GM18505 (cell line): Measurements from ENCODE around the gene VWA8.
"Not testable (repeated sequence)": the region's sequence is repeated elsewhere in the genome, so short reads cannot be mapped to it uniquely, and the experiment has no call there.

ENCODE experiments used
- ATAC-seq: cut with Tn5 transposase; IDR thresholded peaks from one replicate; pipeline ENCODE4 v1.9.1; 2021; ENCODE audit not compliant: unreplicated experiment
- POLR2A ChIP-seq: IDR thresholded peaks from 4 replicates; pipeline ENCODE4 v1.6.1; 2011; ENCODE audit warnings: borderline replicate concordance; ENCODE audit not compliant: insufficient read depth, insufficient read length; ENCODE audit errors: extremely low read depth

The VWA8 gene

DNA sequence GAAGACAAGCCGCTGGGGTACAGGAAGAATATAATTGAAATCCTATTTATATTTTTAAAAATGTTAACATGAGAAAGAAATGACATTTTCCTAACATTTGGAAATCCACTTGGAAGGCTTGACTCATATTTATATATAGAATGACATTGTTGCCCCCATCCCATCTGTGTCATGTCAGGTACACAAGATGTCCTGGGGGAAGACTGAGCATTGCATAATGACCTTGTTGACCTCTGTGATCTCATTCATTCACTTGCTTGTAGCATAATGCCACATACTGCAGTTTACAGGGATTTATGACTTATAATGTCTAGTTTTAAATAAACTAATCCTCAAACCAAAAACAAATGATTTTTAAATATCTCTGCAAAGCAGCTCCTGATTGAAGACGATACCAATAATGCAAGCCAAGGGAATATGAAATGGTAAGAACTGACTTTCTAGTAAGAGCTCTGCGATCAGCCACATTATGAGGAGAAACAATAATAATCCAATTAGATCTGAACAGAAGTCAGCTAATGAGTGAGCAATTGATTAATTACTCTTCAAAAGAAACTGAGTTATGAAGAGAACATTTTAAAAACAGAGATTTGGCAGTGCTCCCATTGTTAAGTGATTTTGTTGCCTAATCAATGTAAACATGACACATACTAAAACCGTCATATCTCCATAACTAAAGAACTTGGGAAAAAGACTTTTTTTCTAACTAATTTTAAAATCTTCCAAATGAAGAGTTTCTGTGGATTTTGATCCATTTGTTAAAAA, 21.2 kb upstream of the VWA8 start:
- TF ChIP-seq POLR2A: no peak
- ATAC-seq: no peak

GRCh38 chr13:41978007-41978406, 17.1 kb upstream of the VWA8 start:
- no peak for TF ChIP-seq POLR2A
- no peak for ATAC-seq

DNA sequence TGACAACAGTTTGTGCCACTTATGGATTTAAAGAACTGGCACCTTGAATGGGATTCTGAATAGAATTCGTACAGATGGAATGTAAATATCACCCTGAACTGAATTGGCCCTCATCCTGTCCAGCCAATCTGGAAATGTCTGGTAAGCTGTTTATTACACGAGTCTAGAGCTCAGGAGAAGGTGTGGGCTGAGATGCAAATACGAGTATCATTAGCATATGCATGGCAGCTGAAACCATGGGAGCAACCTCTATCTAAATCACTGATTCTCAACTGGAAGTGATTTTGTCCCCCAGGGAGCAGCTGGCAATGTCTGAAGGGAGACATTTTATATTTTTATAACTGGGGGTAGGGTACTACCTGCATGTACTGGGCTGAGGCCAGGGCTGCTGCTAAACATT, 15.6 kb upstream of the VWA8 start:
- no peak for TF ChIP-seq POLR2A
- ATAC-seq: no peak

DNA sequence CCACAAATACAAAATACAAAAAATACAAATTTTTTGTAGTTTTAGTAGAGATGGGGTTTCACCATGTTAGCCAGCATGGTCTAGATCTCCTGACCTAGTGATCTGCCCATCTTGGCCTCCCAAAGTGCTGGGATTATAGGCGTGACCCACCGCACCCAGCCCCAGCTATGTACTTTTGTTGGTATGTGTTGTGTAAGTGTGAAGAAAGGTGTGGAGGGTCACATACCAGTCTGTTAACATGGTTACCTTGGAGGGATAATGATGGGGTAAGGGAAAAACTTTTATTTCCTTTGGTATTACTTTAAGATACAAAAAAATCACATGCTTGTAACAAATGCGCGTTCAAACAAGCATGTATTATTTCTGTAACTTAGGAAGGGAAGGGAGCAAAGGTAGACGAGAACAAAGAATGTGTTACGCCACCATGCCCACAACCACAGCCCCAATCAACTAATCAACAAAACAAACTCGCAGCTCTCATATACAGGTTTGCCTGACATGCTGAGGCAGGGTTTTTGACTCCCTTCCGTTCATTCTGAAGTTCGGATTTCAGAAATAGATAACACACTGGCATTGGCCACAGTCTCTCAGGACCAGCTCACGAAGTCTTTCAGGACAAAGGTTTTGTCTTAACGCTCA, 13.5 kb upstream of the VWA8 start:
- no peak for TF ChIP-seq POLR2A
- ATAC-seq: no peak

- no peak for ATAC-seq
- TF ChIP-seq POLR2A: no peak
These were observed 12.4 kb upstream of the VWA8 start for GRCh38 chr13:41973247-41973741.

GRCh38 chr13:41971848-41972247, 10.9 kb upstream of the VWA8 start:
- no peak for TF ChIP-seq POLR2A
- no peak for ATAC-seq

DNA sequence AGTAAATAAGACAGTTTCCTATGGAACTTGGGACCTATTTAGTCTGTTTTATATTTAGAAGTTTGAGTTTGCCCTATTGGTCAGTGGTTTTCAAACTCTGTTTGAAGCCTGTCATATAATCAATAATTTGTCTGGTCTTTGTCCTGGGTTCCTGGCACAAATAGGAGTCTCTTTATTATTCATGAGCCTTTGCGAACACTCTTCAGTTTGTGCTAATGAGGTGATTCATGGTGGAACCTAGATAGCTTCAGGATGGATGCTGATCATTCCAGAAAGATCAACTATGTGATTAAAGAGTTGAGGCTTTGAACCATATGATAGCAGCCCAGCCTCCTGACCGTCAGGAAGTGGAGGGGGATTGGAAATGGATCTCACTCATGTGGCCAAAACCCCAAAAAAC, 10.0 kb upstream of the VWA8 start:
- ATAC-seq: no peak
- no peak for TF ChIP-seq POLR2A

DNA sequence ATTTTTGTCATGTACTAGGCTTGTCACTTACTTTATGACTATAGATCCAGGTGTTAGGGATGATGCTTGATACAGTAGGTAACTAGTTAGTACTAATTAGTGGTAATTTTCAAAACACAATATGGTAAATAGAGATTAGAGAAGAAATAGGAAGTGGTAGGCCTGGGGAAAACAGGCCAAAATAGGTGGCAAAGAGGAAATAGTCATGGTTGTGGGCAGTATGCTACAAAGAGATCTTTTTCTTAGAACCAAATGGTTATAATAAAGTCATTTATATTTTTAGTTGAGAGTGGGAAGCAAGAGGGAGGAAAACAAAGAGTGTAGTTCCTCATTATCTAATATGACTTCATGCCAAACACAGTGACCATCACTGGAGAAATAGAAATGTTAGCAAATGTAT, 9.1 kb upstream of the VWA8 start:
- no peak for ATAC-seq

DNA sequence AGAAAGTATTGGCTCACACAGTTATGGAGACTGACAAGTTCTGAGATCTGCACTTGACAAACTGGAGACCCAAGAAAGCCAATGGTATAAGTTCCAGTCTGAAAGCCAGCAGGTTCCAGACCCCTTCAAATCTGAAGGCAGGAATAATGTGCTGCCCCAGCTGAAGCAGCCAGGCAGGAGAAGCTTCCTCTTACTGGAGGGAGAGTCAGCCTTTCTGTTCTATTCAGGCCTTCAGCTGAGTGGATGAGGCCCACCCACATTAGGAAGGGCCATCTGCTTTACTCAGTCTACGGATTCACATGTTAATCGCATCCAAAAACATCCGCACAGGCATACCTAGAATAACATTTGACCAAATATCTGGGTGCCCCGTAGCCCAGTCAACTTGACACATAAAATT, 8.2 kb upstream of the VWA8 start:
- ATAC-seq: no peak
- TF ChIP-seq POLR2A: no peak

More for the DNA sequence above, 9.1 kb upstream of the VWA8 start:
- TF ChIP-seq POLR2A: no peak

DNA sequence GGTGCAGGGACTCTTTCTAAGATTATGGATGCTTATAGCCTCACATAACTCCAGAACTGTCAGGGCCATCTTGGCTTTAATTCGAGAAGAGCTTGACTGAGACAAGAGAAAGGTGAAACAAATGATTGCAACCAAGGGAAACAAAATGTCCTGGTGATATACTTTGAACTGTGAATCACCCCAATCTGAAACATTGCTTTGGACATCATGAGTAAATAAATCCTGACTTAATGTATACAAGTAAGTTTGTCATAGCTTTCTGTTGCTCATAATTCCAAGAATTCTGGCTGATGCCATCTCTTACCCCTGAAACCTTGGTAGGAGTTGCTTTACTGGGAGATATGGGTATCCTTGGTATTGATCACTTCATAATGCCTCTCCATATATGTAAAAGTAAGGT, 5.8 kb upstream of the VWA8 start:
- no peak for TF ChIP-seq POLR2A
- no peak for ATAC-seq

DNA sequence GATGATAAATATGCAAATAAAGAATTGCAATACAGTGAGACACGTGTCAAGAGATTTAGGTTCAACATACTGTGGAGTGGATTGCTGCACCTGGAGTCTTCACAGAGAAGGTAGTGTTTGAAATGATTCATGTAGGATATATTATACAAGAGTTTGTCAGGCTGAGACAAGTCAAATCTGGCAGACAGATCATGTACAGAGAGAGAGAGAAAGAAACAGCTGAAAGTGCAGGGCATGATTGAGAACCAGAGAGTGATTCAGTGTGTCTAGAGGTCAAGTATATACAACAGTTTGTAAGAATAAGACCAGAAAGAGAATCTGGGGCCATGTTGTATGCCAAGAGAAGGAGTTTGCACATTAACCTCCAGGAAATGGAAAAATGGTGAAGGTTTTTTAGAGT, 2.1 kb upstream of the VWA8 start:
- ATAC-seq: no peak
- TF ChIP-seq POLR2A: no peak

DNA sequence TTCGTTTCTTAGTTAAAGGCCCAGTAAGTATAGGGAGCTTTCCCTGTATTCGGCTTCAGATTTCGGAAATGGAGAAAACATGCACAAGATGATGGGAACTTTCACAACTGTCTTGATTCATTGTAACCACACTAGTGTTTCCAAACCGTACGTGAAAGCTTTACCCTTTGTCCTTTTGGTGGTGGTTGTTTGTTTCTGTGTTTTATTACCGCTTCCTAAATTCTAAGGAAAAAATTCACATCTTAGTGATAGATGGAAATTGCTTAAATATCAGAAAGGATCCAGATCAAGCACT, 504 bp upstream of the VWA8 start:
- no peak for TF ChIP-seq POLR2A
- ATAC-seq: no peak

DNA sequence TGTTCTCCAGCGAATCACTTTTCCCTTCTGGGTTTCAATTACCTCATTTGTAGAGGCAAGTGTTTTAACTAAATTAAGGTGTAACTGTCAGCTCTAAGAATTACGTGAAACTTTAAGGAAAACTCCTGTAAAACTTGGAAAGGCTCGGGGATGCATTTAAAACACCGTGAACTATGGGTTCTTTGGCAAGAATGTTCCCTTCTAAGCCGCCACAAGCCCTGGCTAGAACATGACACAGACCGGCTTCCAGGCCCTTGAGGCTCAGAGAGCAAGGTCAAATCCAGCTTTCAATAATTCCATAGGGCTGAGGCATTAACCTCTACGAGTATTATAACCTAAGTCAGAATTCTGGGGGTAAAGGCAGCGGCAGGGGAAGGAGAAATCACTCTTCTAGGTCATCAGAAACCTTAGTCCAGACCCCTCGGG, 685 bp downstream of the VWA8 start:
- no peak for ATAC-seq
- TF ChIP-seq POLR2A: no peak

DNA sequence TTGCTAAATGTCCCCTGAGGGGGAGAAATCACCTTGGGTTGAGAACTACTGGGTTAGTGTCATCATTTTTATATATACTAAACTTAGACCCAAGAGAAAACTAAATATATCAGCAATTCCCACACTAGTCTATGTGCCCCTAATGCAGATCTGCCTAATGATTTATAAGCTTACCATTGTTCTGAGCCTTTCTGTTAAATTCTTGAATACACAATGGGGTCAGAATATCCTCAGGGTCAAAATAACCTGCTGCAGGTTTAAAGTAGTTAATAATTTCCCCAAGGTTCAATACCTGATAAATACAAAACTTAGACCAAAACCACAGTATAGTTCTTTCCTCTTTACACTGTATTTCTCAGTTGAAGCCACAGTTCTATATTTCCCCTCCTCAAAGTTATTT, 4.6 kb downstream of the VWA8 start:
- no peak for TF ChIP-seq POLR2A
- no peak for ATAC-seq

DNA sequence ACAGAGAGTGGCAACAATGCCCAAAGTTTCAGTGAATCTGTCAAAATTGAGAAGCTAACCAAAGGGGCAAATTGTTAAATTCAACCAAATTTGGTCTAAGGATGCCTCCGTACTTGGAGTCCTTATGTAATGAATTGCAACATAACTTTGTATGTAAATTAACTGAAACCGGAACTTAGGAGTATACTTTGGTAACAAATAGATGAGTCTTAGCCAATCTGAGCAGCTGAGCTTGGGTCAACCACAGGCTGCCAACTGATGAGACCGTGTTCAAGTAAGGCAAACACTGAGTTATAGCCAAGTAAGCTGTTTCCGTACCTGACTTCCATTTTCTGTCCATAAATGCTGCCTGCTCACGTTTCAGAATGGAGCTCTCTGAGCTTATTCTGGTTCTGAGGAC, 5.3 kb downstream of the VWA8 start:
- no peak for ATAC-seq
- TF ChIP-seq POLR2A: no peak

DNA sequence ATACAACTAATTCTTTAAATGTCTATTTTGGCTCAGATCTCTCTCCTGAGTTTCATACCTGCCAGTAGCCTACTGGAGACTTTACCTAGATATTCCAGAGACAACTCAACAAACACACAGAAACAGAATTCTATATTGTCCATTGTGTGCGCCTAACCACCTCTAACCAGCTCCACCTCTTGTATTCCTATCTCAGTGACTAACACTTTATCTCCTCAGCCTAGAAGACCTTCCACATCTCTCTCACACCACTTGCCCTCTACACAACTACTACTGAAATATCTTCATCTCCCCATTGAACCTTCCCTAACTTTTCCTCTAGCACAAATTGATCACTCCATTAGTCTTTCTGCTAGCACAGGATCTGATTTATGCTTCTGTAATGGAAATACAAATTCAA, 6.7 kb downstream of the VWA8 start:
- ATAC-seq: no peak
- TF ChIP-seq POLR2A: no peak

- TF ChIP-seq POLR2A: no peak
- ATAC-seq: no peak
These were observed 8.2 kb downstream of the VWA8 start for GRCh38 chr13:41952749-41953148.

- ATAC-seq: not testable (repeated sequence)
These were observed 11.8 kb downstream of the VWA8 start for GRCh38 chr13:41949104-41949503.
